ENCODE data around the gene SOAT2.

DNA sequence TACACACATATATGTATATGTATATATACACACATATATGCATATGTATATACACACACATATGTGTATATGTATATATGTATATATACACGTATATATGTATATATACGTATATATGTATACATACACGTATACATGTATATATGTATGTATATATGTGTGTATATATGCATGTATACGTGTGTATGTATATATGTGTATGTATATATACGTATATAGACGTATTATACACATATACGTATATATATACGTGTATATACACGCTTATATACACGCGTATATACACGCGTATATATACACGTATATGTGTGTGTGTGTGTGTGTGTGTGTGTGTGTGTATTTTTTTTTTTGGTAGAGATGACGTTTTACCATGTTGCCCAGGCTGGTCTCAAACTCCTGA, 44.4 kb downstream of the SOAT2 start:
- TF ChIP-seq CTCF (conservative IDR thresholded peaks at IDR 0.05; ENCODE audit: low read depth, low read length) = no peak
- no peak for TF ChIP-seq EZH2 (IDR thresholded peaks at IDR 0.05; ENCODE audit: borderline replicate concordance, low read depth, low read length, poor library complexity, severe bottlenecking)
